Measurements from ENCODE around the gene DLX4.
A peak's percentile ranks its signal among the peaks of the same experiment; 100 is the strongest.

The DLX4 gene

DNA sequence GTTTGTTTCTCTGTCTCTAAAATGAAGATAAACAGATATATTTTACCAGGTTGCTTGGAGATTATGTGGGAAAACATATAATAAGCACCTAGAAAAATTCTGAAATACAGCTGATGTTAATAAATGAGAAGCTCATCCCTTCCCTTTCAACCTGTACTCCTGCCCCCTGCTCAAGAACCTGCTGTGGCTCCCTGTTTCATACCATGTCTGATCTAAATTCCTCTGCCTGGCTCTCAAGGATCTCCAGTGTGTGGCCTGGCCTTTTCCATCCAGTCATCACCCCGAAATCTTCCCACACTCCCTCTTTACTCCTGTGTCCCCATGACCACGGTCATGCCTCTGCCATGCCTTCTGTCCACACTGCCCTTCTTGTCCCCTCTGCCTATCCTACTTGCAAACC lies 19.4 kb upstream of the DLX4 start:
- no peak for DNase-seq

DNA sequence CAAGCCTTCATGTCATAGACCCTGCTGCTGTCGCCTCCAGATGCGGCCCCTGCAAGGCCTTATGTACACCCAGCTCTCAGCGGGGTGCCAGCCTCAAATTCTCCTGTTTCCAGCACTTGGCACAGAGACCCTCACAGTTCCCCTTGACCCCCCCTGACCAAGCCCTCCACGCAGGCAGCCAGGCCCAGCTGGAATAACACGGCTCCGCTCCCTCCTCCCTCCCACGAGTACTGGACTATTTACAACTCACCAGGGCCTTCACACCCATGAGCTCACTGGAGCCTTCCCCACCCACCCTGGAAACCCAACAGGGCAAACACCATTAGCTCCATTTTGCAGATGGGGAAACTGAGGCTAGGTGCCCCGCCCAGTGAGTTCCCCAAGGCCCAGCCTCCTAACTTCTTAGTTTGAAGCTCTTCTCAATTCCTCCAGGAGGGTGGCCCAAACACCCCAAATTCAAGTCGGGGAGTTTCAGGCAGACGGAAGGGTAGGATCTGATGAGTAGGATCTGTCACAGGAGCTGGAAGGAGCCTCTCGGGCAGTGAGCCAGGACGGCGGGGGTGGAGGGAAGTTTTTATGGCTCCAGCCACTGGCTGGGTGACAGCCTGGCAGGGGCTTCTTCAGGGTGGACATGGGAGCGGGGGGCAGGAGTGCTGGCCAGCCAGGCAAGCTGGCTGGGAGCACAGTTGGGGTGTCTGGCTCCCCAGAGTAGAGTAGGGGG lies 17.5 kb upstream of the DLX4 start:
- DNase-seq: no peak

DNA sequence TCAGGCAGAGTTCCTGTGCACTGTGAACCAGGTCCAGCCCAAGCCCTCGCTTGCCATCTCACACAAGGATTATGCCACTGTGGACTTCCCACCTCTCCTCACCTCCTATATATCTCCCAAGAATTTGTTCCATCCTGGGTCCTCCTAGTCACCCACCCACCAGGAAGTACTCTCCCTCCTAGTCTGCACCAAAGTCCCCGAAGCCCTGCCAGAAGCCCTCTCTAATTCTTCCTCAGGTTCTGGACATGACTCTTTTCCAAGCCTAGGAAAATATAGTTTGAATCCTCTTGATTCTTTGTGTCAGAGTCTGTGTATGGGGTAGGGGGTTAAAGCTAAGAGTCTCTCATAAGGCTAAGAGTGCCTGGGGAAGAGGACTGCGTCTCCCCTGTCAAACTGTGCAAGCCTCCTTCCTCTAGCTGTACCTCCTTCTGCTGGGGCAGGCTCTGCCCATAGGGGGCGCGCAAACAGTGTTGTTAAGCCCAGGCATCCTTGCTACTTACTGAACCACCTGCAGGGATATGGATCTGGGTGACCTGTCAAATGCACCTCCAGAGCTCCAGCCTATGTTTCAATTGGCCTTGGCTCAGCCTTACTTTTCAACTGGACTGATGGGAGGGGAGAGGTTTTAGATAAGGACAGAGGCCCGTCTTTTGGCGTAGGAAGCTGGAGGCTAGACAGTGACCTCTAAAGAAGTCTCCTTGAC lies 16.6 kb upstream of the DLX4 start:
- DNase-seq: peak; percentile 84

DNA sequence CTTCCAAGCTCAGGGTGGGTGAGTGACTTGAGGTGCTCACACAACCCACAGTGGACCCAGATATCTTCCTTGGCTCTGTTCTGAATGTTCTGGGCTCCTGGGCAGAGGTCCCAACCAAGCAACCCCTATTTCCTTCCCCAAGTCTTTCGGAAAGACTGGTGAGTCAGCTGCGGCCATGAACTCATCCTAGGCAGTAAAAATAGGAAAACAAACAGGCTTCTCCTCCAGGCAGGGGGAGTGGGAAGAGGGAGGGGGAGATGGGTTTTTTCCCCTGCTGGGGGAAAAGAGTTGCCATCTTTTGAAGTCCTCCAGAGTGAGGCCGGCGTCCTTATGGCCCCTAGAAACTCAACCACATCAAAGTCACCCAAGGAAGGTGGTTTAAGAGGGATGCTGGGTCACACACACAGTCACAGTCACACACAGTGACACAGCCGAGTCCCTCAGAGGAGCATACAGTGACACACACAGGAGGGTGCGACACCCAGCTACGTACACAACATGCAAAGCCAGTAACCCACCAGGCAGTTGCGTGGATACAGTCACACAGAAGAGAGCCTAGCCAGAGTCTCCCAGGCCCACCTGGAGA lies 16.0 kb upstream of the DLX4 start:
- DNase-seq: no peak

DNA sequence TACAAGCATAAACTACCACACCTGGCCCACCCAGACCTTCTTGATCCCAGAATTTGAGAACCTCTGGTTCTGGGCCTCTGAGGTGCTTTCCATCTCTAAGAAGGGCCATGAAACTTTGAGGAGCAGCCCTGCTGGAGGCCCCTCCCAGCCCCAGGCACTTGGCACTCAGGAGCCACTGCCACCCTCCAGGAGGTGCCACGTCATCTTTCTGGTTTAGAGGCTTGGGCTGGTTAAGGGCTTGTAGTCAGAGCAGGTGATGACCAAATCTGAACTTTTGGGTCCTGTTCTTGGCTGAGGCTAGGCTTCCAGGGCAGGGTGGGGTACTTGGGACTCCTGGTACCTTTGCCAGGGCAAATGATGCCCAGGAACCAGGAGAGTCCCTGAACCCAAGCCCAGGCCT lies 13.8 kb upstream of the DLX4 start:
- DNase-seq: no peak

DNA sequence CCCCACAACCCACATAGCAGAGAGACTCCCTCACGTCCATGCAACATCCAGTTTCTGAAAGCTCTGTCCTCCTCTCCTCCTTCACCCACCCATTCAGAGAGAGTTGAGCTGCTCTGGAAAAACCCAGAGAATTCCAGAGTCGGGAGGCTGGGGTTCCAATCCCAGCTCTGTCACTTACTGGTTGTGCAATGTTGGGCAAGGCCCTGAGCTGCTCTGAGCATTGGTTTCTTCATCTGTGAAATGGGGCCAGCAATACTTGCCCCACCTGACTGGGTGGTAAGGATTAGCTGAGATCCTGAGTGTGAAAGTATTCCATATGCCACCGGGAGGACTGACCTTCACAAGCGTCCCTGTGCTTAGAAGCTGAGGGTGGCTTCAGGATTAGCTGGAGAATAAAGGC lies 12.2 kb upstream of the DLX4 start:
- no peak for DNase-seq

DNA sequence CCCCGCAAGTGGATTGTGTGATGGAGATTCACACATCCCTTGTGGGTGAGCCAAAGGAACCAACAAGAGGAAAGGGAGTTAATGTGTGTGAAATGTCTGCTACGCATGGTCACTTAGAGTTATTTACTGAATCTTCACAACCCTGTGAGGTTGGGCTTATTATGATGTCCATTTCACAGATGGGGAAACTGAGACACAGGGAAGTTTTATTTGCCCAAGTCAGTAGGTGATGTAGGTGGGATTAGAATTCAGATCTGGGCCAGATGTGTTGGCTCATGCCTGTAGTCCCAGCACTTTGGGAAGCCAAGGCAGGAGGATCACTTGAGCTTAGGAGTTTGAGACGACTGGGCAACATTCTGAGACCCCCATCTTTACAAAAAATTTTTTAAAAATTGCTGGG lies 11.6 kb upstream of the DLX4 start:
- no peak for DNase-seq

DNA sequence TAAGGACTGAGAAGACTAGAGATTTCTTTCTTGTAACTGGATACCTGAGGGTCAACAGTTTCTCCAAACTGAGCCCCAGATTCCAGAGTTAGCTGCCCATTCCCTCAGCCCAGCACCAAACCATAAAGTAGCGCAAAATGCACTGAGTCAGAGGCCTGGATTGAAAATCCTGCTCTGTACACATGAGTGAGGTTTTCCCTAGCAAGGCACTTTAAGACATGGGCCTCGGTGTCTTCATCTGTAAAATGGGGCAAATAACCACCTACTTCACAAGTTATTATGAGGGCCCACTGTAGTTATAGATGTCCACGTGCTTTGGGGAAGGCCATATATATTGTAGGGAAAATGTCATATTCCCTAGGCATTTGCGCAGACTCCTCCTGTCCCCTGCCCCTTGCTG lies 10.3 kb upstream of the DLX4 start:
- no peak for DNase-seq

DNA sequence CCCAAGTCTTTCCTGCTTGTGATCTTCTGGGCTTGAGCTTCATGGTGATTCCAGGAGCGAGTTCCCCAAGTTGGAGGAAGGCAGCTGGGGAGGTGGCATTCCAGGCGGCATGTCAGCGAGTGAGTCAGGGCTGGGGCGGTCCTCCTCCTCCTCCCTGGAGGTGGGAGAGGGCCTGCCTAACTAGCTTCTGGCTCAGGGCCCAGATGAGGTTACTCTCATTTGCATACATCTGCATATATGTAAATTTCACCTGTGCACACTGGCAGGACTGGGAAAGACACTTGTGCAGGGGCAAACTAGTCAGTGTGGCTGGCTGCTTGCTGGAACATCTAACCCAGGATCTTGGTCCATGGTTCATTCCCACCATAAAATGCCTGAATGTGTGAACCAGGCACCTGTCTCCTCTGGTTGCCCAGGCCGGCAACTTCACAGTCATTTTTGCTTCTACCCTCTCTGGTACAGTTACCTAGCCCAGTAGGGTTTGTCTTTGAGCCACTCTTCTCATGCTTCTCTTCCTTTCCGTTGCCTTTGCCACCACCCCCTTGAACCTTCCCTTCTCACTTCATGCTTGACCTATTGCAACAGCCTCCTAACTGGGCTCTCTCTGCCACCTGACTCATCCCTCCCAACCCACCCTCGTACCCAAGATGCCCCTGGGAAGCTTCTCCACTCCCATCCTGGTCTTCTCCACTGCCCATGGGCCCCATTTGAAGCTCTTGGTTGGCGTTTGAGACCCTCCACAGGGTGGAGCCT lies 9.6 kb upstream of the DLX4 start:
- DNase-seq: no peak

DNA sequence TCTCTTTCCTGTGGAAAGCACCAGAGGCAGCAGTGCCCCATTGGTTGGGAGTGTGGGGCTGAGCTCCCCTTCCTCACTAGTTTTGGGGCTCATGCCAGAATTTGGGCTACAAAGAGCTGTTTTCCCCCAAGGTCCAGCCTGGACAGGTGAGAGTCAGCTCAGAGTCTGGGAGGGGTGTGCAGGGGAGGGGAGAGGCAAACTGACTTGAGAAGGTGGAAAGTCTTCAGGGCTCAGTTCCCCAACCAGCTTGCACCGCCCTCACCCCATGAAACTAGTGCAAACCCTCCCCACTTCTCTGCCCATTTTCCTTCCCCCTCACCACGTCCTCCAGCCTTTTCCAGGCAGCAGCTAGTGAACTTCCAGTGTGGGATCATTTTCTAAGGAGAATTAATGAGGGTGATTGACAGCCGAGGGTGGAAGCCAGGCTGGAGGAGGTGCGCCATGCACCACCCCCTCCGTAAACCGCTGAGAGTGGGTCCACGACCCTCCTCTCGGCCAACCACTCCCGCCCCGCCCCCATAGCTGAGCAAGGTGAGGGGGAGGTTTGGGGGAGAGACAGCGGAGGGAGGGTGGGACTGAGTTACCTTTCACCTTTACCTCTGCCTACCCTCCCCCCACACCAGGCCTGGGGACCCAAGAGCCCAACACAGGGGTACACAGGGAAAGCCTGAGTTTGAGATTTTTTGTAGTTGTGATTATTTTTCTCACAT lies 6.2 kb upstream of the DLX4 start:
- no peak for DNase-seq

DNA sequence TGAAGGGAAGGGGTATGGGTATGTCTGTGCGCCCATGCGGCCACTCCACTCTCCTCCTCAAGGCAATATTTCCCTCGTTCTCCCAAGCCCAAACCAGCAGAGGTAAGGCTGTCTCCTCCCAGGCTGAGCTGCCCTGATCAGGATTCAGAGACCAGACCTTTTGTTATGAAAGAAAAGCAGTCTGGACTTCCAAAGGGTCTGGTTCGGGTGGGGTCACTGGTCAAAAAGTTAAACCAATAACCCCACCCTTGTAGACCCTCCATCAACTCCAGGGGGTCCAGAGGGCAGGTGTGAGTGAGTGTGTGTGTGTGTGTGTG lies 5.7 kb upstream of the DLX4 start:
- DNase-seq: no peak

DNA sequence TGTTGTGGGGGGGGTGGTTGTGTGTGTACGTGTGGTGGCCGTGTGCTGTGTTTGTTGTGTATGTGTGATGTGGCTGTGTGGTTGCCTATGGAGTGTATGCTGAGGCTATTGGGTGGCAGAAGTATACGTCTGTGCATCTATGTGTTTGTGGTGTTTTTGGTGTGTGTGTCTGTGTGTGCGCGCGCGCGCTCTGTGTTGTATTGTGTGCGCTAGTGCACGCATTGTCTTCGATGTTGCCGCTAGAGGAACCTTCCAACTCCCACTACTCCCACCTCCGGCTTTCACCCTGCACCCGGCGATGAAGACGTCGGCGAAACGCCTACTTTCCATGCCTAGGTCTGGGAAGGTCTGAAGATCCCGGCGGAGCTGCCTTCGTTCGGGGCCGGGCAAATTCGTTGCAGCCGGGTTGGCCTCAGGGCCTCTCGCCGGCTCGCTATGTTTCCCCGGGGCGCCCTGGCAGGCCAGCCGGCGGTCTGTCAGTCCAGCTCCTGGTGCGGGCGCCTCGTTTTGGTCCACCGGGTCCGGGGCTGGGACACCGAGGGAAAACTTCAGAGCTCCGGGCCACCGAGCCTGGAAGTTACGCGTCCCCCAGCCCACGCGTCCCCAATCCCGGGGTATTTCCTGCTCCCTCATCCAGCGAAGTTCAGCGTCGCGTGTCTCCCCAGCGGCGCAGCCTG lies 5.2 kb upstream of the DLX4 start:
- no peak for DNase-seq

DNA sequence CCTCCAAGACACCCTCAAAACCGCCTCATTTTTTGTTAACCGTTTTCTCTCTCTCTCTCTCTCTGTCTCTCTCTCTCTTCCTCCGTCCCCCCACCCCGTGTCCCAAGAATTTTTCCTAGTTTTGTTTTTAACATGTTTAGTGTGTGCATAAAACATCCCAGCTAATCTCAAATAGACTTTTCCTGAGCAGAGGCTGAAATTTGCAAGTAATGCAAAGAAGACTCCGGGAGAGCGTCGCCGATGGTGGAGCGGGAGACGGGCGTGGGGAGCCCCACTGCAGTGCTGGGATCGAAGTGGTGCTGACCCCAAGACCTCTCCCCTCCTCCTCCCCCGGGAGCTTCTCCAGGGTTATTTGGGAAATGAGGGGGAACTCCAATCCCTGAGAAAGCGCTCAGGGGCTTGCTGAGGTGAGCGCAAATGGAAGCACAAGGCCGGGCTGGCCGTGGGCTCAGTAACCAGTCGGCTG lies 4.7 kb upstream of the DLX4 start:
- DNase-seq: no peak

DNA sequence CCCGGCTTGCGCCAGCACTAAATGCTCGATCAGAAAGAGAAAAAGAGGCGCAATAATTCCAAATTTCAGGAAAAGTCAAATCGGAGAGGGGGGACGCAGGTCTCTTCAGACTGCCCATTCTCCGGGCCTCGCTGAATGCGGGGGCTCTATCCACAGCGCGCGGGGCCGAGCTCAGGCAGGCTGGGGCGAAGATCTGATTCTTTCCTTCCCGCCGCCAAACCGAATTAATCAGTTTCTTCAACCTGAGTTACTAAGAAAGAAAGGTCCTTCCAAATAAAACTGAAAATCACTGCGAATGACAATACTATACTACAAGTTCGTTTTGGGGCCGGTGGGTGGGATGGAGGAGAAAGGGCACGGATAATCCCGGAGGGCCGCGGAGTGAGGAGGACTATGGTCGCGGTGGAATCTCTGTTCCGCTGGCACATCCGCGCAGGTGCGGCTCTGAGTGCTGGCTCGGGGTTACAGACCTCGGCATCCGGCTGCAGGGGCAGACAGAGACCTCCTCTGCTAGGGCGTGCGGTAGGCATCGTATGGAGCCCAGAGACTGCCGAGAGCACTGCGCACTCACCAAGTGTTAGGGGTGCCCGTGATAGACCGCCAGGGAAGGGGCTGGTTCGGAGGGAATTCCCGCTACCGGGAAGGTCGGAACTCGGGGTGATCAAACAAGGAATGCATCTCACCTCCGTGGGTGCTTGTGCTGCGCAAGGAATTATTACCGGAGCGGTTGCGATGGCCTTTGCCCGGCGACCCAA lies 4.0 kb upstream of the DLX4 start:
- DNase-seq: peak; percentile 45

DNA sequence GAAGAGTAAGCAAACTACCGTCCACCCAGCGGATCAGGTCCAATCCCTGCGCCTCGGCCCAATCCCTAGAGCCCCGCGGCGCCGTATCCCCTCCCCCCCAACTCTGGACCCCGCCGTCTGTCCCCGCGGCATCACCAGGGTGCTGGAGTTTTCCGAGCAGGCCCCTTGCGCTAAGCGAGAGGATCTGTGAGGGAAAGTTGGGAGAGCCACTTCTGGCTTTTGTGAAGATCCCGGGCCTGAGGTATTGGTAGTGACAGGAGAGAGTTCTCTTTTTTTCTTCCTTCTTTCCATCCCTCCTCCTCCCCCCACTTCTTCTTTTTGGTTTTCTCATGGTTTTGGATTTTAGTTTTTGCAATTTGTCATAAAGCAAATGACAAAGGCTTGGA lies 3.5 kb upstream of the DLX4 start:
- DNase-seq: no peak

DNA sequence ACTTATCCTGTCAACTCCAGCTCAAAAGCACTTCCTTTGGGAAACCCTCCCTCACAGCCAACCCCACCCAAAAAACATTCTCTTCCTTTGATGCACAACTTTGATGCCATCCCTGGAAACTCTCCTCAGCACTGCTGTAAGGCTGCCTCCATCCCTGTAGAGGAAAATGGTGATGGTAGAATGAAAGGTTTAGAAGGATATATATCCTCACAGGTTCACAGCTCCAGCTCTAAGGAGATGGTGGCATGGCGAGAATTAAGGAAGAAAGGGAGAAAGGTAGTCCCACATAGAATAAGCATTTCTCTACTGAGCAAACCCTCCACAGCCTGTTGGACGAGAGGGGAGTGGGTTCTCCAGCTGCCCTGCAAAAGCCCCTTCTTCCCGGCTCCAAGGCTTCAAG lies 2.2 kb upstream of the DLX4 start:
- DNase-seq: no peak

DNA sequence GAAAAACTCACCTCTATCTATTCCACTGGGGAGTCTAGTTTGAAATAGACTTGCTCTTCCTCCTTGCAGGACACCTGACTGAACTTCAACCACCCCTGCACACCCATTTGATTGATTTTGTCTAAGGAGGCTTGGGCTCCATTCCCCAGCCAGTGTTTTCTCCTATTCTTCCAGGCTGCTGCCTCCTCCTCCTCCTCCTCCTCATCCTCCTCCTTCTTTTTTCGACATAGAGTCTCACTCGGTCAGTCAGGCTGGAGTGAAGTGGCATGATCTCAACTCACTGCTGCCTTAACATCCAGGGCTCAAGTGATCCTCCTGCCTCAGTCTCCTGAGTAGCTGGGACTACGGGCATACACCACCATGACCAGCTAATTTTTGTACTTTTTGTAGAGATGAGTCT lies 1.8 kb upstream of the DLX4 start:
- no peak for DNase-seq

DNA sequence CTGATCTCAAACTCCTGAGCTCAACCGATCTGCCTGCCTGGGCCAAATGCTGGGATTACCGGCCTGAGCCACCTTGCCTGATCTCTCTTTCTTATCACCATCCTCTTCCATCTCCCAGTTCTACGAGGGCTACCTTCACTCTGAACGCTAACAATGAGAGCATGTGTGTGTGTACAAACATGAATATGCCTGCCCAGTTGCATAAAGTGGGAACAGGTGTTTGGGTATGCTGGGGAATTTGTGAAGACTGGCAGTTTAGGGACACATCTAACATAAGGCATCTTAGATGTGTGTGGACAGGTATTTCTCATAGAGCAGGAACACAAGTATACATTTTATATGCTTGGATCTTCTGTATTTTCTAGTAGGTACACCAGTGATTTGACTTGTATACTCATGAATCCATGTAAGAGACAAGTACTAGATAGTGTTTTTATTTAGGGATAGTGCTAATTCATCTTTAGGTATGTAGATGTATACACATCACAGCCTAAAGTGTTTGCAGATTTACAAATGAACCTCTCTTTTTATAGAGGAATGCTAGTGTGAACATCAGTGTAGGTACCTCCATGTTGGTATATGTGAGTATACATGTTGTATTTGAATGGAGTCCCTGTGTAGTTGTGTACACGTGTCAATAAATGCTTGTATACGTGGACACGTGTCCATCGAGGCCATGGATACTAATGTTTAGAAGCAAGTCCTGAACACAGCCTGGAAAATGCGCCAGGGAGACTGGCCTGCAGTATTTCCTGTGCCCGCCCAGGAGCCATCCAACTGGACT lies 1.2 kb upstream of the DLX4 start:
- DNase-seq: no peak

DNA sequence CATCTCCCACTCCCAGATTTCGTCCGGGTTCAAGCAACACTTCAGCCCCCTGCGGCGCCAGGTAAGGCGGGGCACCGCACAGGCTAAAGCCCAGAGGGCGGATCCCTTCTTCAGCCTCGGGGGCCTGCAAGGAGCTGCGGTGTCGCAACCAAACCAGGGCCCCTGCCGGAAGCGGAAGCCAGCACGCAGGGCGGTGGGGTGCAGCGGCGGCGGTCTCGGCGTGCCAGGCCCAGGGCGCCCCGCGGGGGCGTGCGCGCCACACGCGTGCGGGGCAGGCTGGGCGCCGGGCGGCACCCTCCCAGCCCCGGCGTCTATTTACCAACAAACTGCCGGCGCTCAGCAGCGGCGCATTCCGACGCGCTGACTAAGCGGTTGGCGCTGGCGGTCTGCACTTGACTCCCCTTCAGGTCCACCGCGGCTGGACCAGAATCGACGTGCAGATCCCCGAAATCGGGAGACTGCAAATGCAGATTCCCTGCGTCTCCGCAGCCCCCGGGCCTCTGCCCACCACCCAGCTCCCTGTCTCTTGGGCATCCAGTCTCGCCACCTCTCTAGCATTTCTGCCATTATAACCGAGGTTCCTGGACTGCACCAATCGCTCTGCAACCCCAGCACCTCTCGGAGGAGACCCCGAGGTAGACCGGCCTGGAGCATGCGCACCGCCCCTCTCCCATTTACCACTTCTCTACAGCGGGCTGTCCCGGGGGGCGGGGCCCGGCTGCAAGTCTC lies 421 bp upstream of the DLX4 start:
- peak; percentile 71 for DNase-seq

DNA sequence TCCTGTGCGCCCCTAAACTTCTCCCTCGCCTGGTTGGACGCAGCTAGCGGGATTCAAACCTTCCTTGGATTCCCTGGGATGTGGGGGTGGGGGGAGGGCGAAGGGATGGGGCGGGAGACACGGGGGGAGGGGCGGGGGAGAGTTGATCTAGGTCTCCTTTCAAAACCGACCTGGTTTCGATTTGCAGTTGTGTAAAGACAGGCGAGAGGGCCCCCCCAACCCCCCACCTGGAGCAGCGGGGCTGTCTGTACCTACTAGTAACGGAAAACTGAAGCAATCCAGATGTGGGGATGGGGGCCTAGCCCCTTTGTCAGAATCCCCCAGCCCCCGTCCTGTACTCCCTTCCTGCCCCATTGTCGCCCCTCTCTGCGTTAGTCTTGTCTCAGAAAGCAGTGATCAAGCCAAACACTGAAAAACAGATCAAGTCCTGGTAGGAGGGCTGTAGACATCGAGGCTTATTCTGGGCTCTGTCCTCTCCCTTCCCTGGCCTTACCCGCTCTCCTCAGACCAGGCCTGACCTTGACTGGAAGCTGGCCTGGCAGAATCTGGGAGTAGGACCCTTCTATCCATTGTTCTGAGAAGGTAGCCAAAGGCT lies 902 bp downstream of the DLX4 start:
- peak; percentile 29 for DNase-seq
